ENCODE measurements around the gene ADSL.

DNA sequence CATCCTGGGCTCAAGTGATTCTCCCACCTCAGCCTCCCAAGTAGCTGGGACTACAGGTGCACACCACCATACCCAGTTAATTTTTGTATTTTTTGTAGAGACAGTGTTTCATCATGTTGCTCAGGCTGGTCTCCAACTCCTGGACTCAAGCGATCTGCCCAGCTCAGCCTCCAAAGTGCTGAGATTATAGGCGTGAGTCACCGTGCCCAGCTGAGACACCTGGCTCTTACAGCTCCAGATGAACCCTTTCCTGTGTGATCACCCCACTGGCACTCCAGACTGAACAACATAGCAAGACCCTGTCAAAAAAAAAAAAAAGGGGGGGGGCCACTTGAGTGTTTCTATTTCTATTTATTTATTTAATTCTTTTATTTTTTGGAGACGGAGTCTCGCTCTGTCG is 1.0 kb upstream of the ADSL start:
- TF ChIP-seq CTCF (IDR thresholded peaks at IDR 0.05) (no peak), POLR2A (IDR thresholded peaks at IDR 0.05) (no peak)

Data from lower leg skin (tissue), 3 donors.